ENCODE results near the gene NTHL1. TPM values are rescaled to one million over a fixed set of nuclear protein-coding genes. Genes with fewer than 3 reads are reported as not detected.

The NTHL1 gene
- total RNA-seq, 1 donor from 2014 or later: 28.5 TPM

MicroRNAs within 50 kb of the gene (microRNA counts, 767-probe panel; counts per million panel counts)
- microRNA hsa-miR-1225-3p (238 to 261 counts per million in 2 donors), microRNA hsa-miR-1225-5p (238 to 261 counts per million in 2 donors)

Small RNA genes lying within 50 kb of the gene (microRNA-seq; reads per million reads assigned to microRNA genes)
- gene MIR1225 (ENCODE audit: borderline number of aligned reads, borderline replicate concordance): not detected

Small RNA genes lying within 50 kb of the gene (small RNA-seq; reads per million reads assigned to genes)
- gene MIR1225 (2.9 reads per million, percentile 74 among the genes with 10 or more reads in this experiment), gene RN7SL219P (not detected)

Other genes with a start within 250 kb of the NTHL1 start
- gene HAGH, start 221.0 kb downstream of the NTHL1 start, total RNA-seq: 71.5 TPM
- 53.5 TPM for gene FAHD1, start 220.6 kb downstream of the NTHL1 start, total RNA-seq
- not detected for gene MEIOB, start 175.7 kb downstream of the NTHL1 start, total RNA-seq
- 4.4 TPM for gene HS3ST6, start 129.4 kb downstream of the NTHL1 start, total RNA-seq
- gene MSRB1, start 104.6 kb downstream of the NTHL1 start, total RNA-seq: 53.0 TPM
- gene RPL3L, start 93.1 kb downstream of the NTHL1 start, total RNA-seq: not detected
- gene NDUFB10, start 88.3 kb downstream of the NTHL1 start, total RNA-seq: 132 TPM
- 3,117 TPM for gene RPS2, start 83.0 kb downstream of the NTHL1 start, total RNA-seq
- gene RNF151, start 81.0 kb downstream of the NTHL1 start, total RNA-seq: not detected
- gene TBL3, start 75.8 kb downstream of the NTHL1 start, total RNA-seq: 44.2 TPM
- 1.2 TPM for gene NOXO1, start 66.4 kb downstream of the NTHL1 start, total RNA-seq
- gene GFER, start 63.6 kb downstream of the NTHL1 start, total RNA-seq: 11.5 TPM
- gene SYNGR3, start 57.9 kb downstream of the NTHL1 start, total RNA-seq: 8.3 TPM
- 51.8 TPM for gene ZNF598, start 38.0 kb downstream of the NTHL1 start, total RNA-seq
- gene NPW, start 28.0 kb downstream of the NTHL1 start, total RNA-seq: not detected
- gene NHERF2, start 20.9 kb downstream of the NTHL1 start, total RNA-seq: 44.7 TPM
- 78.6 TPM for gene TSC2, start 151 bp upstream of the NTHL1 start, total RNA-seq
- gene PKD1, start 88.1 kb upstream of the NTHL1 start, total RNA-seq: 153 TPM
- gene RAB26, start 100.8 kb upstream of the NTHL1 start, total RNA-seq: 1.5 TPM
- 38.8 TPM for gene TRAF7, start 107.9 kb upstream of the NTHL1 start, total RNA-seq
- 0.25 TPM for gene CASKIN1, start 148.8 kb upstream of the NTHL1 start, total RNA-seq
- gene MLST8, start 157.6 kb upstream of the NTHL1 start, total RNA-seq: 51.6 TPM
- 9.6 TPM for gene BRICD5, start 163.0 kb upstream of the NTHL1 start, total RNA-seq
- 15.5 TPM for gene PGP, start 167.0 kb upstream of the NTHL1 start, total RNA-seq
- 70.0 TPM for gene E4F1, start 175.8 kb upstream of the NTHL1 start, total RNA-seq
- gene DNASE1L2, start 188.6 kb upstream of the NTHL1 start, total RNA-seq: 0.74 TPM
- gene ECI1, start 203.8 kb upstream of the NTHL1 start, total RNA-seq: 72.9 TPM
- 130 TPM for gene RNPS1, start 220.3 kb upstream of the NTHL1 start, total RNA-seq

All from vagina (tissue), 2 donors.